B cell (primary cell): Measurements from ENCODE around the gene RPTOR. TPM values are rescaled to one million over a fixed set of nuclear protein-coding genes. Genes with fewer than 3 reads are reported as not detected.

Experiments
- ATAC-seq: fragments of 200-7000 bp; cut with Tn5 transposase; one replicate; pipeline ENCODE4 v1.10.0; 2021; ENCODE audit warnings: low read depth, mild to moderate bottlenecking, moderate number of reproducible peaks, moderate library complexity
- CTCF ChIA-PET: fragments of 350-600 bp; sonication (Branson Sonifier 250); formaldehyde crosslinking; loops from one replicate; lab custom pipeline; 2021; ENCODE audit warnings: antibody characterized with exemption, inconsistent platforms; lab: Charles Lee
- POLR2A ChIA-PET: fragments of 350-600 bp; sonication (Branson Sonifier 250); formaldehyde crosslinking; loops from one replicate; lab custom pipeline; 2021; ENCODE audit warnings: antibody characterized with exemption; lab: Charles Lee
- DNase-seq: peaks from one replicate; pipeline ENCODE4 v3.0.0; 2013
- H2AFZ ChIP-seq: 2 replicates; pipeline ENCODE4 v1.6.1; 2012; ENCODE audit warnings: mild to moderate bottlenecking, low read depth, low read length; ENCODE audit not compliant: insufficient read depth, poor library complexity, severe bottlenecking
- H3K27ac ChIP-seq, 2 donors: 1 replicate in 1 of 2; 2 replicates in 1 of 2; pipeline ENCODE4 v1.5.1; 2012 to 2013; ENCODE audit warnings: low read length in 2 of 2, mild to moderate bottlenecking in 2 of 2, moderate library complexity in 1 of 2
- H3K27me3 ChIP-seq, 4 experiments: fragments of 200-600 bp in 1 of 4; sonication (generic) in 1 of 4; replicated peaks in 1 of 4; 1 replicate in 2 of 4; 2 replicates in 2 of 4; pipeline versions ENCODE4 v1.6.1 to v1.7.0; 2013 to 2016; ENCODE audit warnings: low read length in 3 of 4, mild to moderate bottlenecking in 2 of 4, mixed read lengths in 1 of 4, moderate library complexity in 1 of 4; ENCODE audit not compliant: insufficient read depth in 4 of 4, control insufficient read depth in 3 of 4; ENCODE audit errors: control extremely low read depth in 1 of 4
- H3K36me3 ChIP-seq, 2 experiments: replicated peaks in 1 of 2; 1 replicate in 1 of 2; 2 replicates in 1 of 2; pipeline versions ENCODE4 v1.6.1 to v1.7.1; 2013; ENCODE audit warnings: low read length in 1 of 2; ENCODE audit not compliant: insufficient read depth in 2 of 2, control insufficient read depth in 1 of 2; ENCODE audit errors: control extremely low read depth in 1 of 2, extremely low read depth in 1 of 2
- H3K4me1 ChIP-seq, 2 donors: fragments of 200-600 bp in 1 of 2; sonication (generic) in 1 of 2; 1 replicate in 1 of 2; 2 replicates in 1 of 2; pipeline versions ENCODE4 v1.5.1 to v1.6.1; 2013 to 2017; ENCODE audit warnings: low read length in 2 of 2; ENCODE audit not compliant: control insufficient read depth in 2 of 2, insufficient read depth in 2 of 2
- H3K4me2 ChIP-seq: replicated peaks from 2 replicates; pipeline ENCODE3; 2012; ENCODE audit warnings: mild to moderate bottlenecking, low read depth, low read length; ENCODE audit not compliant: poor library complexity, severe bottlenecking
- H3K4me3 ChIP-seq, 5 experiments: fragments of 200-600 bp in 1 of 5; sonication (generic) in 1 of 5; 1 replicate in 3 of 5; 2 replicates in 2 of 5; pipeline versions ENCODE4 v1.5.1 to v1.7.0; 2011 to 2016; ENCODE audit warnings: low read length in 4 of 5, mild to moderate bottlenecking in 4 of 5, low read depth in 2 of 5, control low read depth in 1 of 5, moderate library complexity in 1 of 5; ENCODE audit not compliant: insufficient read depth in 1 of 5; ENCODE audit errors: control extremely low read depth in 1 of 5, extremely low read depth in 1 of 5
- H3K79me2 ChIP-seq: fragments of 200-600 bp; sonication (generic); one replicate; pipeline ENCODE4 v1.6.0; 2016; ENCODE audit warnings: low read length; ENCODE audit not compliant: control insufficient read depth, insufficient read depth
- H3K9ac ChIP-seq: fragments of 200-600 bp; sonication (generic); 2 replicates; pipeline ENCODE4 v1.6.1; 2017; ENCODE audit warnings: mild to moderate bottlenecking, low read length, moderate library complexity
- H3K9me3 ChIP-seq, 3 donors: one replicate each; pipeline versions ENCODE4 v1.6.1 to v1.7.1; 2013; ENCODE audit warnings: low read length in 2 of 3; ENCODE audit not compliant: control insufficient read depth in 2 of 3, insufficient read depth in 1 of 3; ENCODE audit errors: control extremely low read depth in 1 of 3
- H4K20me1 ChIP-seq: 2 replicates; pipeline ENCODE4 v1.6.0; 2012; ENCODE audit warnings: mild to moderate bottlenecking, low read length; ENCODE audit not compliant: insufficient read depth, control insufficient read depth, poor library complexity, severe bottlenecking
- H3K27ac Mint-ChIP-seq: one replicate; pipeline ENCODE4 v1.8.0; 2021; ENCODE audit warnings: mixed read lengths
- H3K27me3 Mint-ChIP-seq: one replicate; pipeline ENCODE4 v1.8.0; 2021; ENCODE audit warnings: mixed read lengths
- H3K4me1 Mint-ChIP-seq: one replicate; pipeline ENCODE4 v1.8.0; 2021; ENCODE audit warnings: mixed read lengths
- H3K4me3 Mint-ChIP-seq: one replicate; pipeline ENCODE4 v1.8.0; 2021; ENCODE audit warnings: mixed read lengths
- H3K9me3 Mint-ChIP-seq: one replicate; pipeline ENCODE4 v1.8.0; 2022; ENCODE audit warnings: mixed read lengths; ENCODE audit not compliant: insufficient read depth
- EZH2 ChIP-seq: IDR thresholded peaks from 2 replicates; pipeline ENCODE4 v1.6.1; 2012; ENCODE audit warnings: borderline replicate concordance, low read depth, mild to moderate bottlenecking, moderate library complexity, low read length; ENCODE audit not compliant: insufficient read depth, poor library complexity, severe bottlenecking
- WGBS: methylation state at CpG from one replicate; pipeline ENCODE4 v1.1.5; 2013; ENCODE audit warnings: missing lambda C conversion rate; ENCODE audit not compliant: insufficient coverage; 5-methylcytosine and 5-hydroxymethylcytosine counted together
- intact Hi-C: fragments of 100-400 bp; cut with micrococcal nuclease; formaldehyde crosslinking; loops from one replicate; pipeline ENCODE4 v1.10.0; 2022
- polyA plus RNA-seq: library from polyadenylated mRNA; depleted of rRNA; stranded (reverse); fragments of >200 nt; gene quantifications from 2 replicates; pipeline ENCODE4 v1.2.3, GENCODE V29; 2012
- total RNA-seq, 2 donors: library from RNA; stranded (reverse); fragments of 120-200 nt in 1 of 2; gene quantifications; 1 replicate in 1 of 2; 2 replicates in 1 of 2; pipeline versions ENCODE4 v1.2.3 to v1.2.4, GENCODE V29; 2013 to 2022
- TF ChIP-seq, protein P1 (sequence below): fragments of 200-600 bp; IDR thresholded peaks from one replicate; pipeline ENCODE4 v1.8.0; 2022; ENCODE audit warnings: antibody characterized with exemption, mild to moderate bottlenecking

RPTOR gene
- total and polyA plus RNA-seq, 2 donors (not counting 1 experiment from before 2014, with no cell fraction given), result 13.4 to 58.8 TPM

- H3K27ac Mint-ChIP-seq, result peak overlapping the region; percentile 84
- DNase-seq (peak; percentile 31), ATAC-seq (peak; percentile 47)
- Histone ChIP-seq H3K27me3 (no peaks in the 10 kb centered on the region), H3K79me2 (peaks cover 21% of the 10 kb centered on the region), H3K4me2 (peak overlapping the region; percentile 60), H3K4me3 (peak overlapping the region in 1 of 5 experiments; percentile 12), H2AFZ (peak overlapping the region; percentile 32), H3K36me3 (peaks cover 0 to 7% of the 10 kb centered on the region in 2 experiments), H4K20me1 (no peaks in the 10 kb centered on the region), H3K9ac (peak overlapping the region; percentile 30), H3K4me1 (peaks cover 17% of the 10 kb centered on the region in 2 donors), H3K9me3 (no peaks in the 10 kb centered on the region), H3K27ac (peak overlapping the region in 1 of 2 donors; percentile 63)
- H3K4me3 Mint-ChIP-seq, result peak overlapping the region; percentile 73
- H3K27me3 Mint-ChIP-seq, result no peaks in the 10 kb centered on the region
- H3K4me1 Mint-ChIP-seq, result peaks cover 23% of the 10 kb centered on the region
- H3K9me3 Mint-ChIP-seq, result no peaks in the 10 kb centered on the region
- ChIA-PET CTCF (interaction anchor here (0.8 to 1.9 kb wide), 5 partner anchors 9 to 363 kb away, joined by 3 to 4 read pairs (median 4); no protein-coding TSS in a partner anchor), POLR2A (no interaction called here)
- 24% methylated on average over 5 of the region's 13 CpGs for WGBS
- no peak for TF ChIP-seq EZH2
- TF ChIP-seq, protein P1, sequence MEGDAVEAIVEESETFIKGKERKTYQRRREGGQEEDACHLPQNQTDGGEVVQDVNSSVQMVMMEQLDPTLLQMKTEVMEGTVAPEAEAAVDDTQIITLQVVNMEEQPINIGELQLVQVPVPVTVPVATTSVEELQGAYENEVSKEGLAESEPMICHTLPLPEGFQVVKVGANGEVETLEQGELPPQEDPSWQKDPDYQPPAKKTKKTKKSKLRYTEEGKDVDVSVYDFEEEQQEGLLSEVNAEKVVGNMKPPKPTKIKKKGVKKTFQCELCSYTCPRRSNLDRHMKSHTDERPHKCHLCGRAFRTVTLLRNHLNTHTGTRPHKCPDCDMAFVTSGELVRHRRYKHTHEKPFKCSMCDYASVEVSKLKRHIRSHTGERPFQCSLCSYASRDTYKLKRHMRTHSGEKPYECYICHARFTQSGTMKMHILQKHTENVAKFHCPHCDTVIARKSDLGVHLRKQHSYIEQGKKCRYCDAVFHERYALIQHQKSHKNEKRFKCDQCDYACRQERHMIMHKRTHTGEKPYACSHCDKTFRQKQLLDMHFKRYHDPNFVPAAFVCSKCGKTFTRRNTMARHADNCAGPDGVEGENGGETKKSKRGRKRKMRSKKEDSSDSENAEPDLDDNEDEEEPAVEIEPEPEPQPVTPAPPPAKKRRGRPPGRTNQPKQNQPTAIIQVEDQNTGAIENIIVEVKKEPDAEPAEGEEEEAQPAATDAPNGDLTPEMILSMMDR, result no peak
- intact Hi-C loops, result no loop called here
Observed at GRCh38 chr17:80790021-80790765, 245.6 kb downstream of the RPTOR start.
